ENCODE results near the gene CCDC148. TPM values are rescaled to one million over a fixed set of nuclear protein-coding genes. Genes with fewer than 3 reads are reported as not detected.

The CCDC148 gene
- total and polyA plus RNA-seq, 2 donors (not counting 1 experiment from before 2014, with no cell fraction given), result not detected

- intact Hi-C loops (cut with micrococcal nuclease), result no loop called here
- no peak overlapping the region for H3K4me3 Mint-ChIP-seq
- no peak overlapping the region for H3K4me2 ChIP-seq (replicated peaks; ENCODE audit: low read depth, low read length, poor library complexity, severe bottlenecking)
- H3K27me3 Mint-ChIP-seq, result no peaks in the 10 kb centered on the region
- H3K9me3 Mint-ChIP-seq (ENCODE audit: insufficient read depth), result no peaks in the 10 kb centered on the region
- no peaks in the 10 kb centered on the region for H3K4me1 ChIP-seq (ENCODE audit: control insufficient read depth in 2 of 2, insufficient read depth in 2 of 2, low read length in 2 of 2)
- peaks cover 0 to 4% (median 0%) of the 10 kb centered on the region in 3 donors for H3K9me3 ChIP-seq (ENCODE audit: control extremely low read depth in 1 of 3, control insufficient read depth in 2 of 3, insufficient read depth in 1 of 3, low read length in 2 of 3)
- ChIA-PET POLR2A (no interaction called here), CTCF (no interaction called here)
- H3K27ac ChIP-seq (ENCODE audit: low read length in 2 of 2), result no peak overlapping the region
- no peaks in the 10 kb centered on the region for H3K27me3 ChIP-seq (replicated peaks in 1 of 4; ENCODE audit: control extremely low read depth in 1 of 4, control insufficient read depth in 3 of 4, insufficient read depth in 4 of 4, low read length in 3 of 4)
- H4K20me1 ChIP-seq (ENCODE audit: control insufficient read depth, insufficient read depth, low read length, poor library complexity, severe bottlenecking), result no peaks in the 10 kb centered on the region
- no peaks in the 10 kb centered on the region for H3K4me1 Mint-ChIP-seq
- TF ChIP-seq CTCF (IDR thresholded peaks at IDR 0.05), result no peak
- no peak for TF ChIP-seq EZH2 (IDR thresholded peaks at IDR 0.05; ENCODE audit: borderline replicate concordance, insufficient read depth, low read depth, low read length, poor library complexity, severe bottlenecking)
- no peak for ATAC-seq (ENCODE audit: low read depth)
- no peak overlapping the region for H3K4me3 ChIP-seq (ENCODE audit: control extremely low read depth in 1 of 5, extremely low read depth in 1 of 5, insufficient read depth in 1 of 5, low read depth in 2 of 5, low read length in 4 of 5)
- 100% methylated on average over 1 of the region's 3 CpGs for WGBS (ENCODE audit: insufficient coverage)
- no peak overlapping the region for H3K27ac Mint-ChIP-seq
- no peak overlapping the region for H2AFZ ChIP-seq (ENCODE audit: insufficient read depth, low read depth, low read length, poor library complexity, severe bottlenecking)
- DNase-seq, result no peak
- H3K9ac ChIP-seq (ENCODE audit: low read length), result no peak overlapping the region
- H3K36me3 ChIP-seq (replicated peaks in 1 of 2; ENCODE audit: control extremely low read depth in 1 of 2, control insufficient read depth in 1 of 2, extremely low read depth in 1 of 2, insufficient read depth in 2 of 2, low read length in 1 of 2), result no peaks in the 10 kb centered on the region
- H3K79me2 ChIP-seq (ENCODE audit: control insufficient read depth, insufficient read depth, low read length), result no peaks in the 10 kb centered on the region
These were observed 182.8 kb downstream of the CCDC148 start for GRCh38 chr2:158273791-158274190.

GRCh38 chr2:158270536-158270935 is 186.0 kb downstream of the CCDC148 start:
- DNase-seq (no peak), ATAC-seq (ENCODE audit: low read depth) (no peak)
- Histone ChIP-seq H3K27me3 (replicated peaks in 1 of 4; ENCODE audit: control extremely low read depth in 1 of 4, control insufficient read depth in 3 of 4, insufficient read depth in 4 of 4, low read length in 3 of 4) (no peaks in the 10 kb centered on the region), H2AFZ (ENCODE audit: insufficient read depth, low read depth, low read length, poor library complexity, severe bottlenecking) (no peak overlapping the region), H3K4me2 (replicated peaks; ENCODE audit: low read depth, low read length, poor library complexity, severe bottlenecking) (no peak overlapping the region), H3K27ac (ENCODE audit: low read length in 2 of 2) (no peak overlapping the region), H3K9me3 (ENCODE audit: control extremely low read depth in 1 of 3, control insufficient read depth in 2 of 3, insufficient read depth in 1 of 3, low read length in 2 of 3) (no peaks in the 10 kb centered on the region), H3K4me3 (ENCODE audit: control extremely low read depth in 1 of 5, extremely low read depth in 1 of 5, insufficient read depth in 1 of 5, low read depth in 2 of 5, low read length in 4 of 5) (no peak overlapping the region), H4K20me1 (ENCODE audit: control insufficient read depth, insufficient read depth, low read length, poor library complexity, severe bottlenecking) (no peaks in the 10 kb centered on the region), H3K9ac (ENCODE audit: low read length) (no peak overlapping the region), H3K79me2 (ENCODE audit: control insufficient read depth, insufficient read depth, low read length) (no peaks in the 10 kb centered on the region), H3K4me1 (ENCODE audit: control insufficient read depth in 2 of 2, insufficient read depth in 2 of 2, low read length in 2 of 2) (no peaks in the 10 kb centered on the region), H3K36me3 (replicated peaks in 1 of 2; ENCODE audit: control extremely low read depth in 1 of 2, control insufficient read depth in 1 of 2, extremely low read depth in 1 of 2, insufficient read depth in 2 of 2, low read length in 1 of 2) (no peaks in the 10 kb centered on the region)
- ChIA-PET POLR2A (no interaction called here), CTCF (no interaction called here)
- Mint-ChIP-seq H3K27ac (no peak overlapping the region), H3K4me1 (no peaks in the 10 kb centered on the region), H3K27me3 (no peaks in the 10 kb centered on the region), H3K4me3 (no peak overlapping the region), H3K9me3 (ENCODE audit: insufficient read depth) (no peaks in the 10 kb centered on the region)
- no peak for TF ChIP-seq CTCF (IDR thresholded peaks at IDR 0.05)
- no peak for TF ChIP-seq EZH2 (IDR thresholded peaks at IDR 0.05; ENCODE audit: borderline replicate concordance, insufficient read depth, low read depth, low read length, poor library complexity, severe bottlenecking)
- WGBS (ENCODE audit: insufficient coverage), result no CpG with 5 or more reads among the region's 3 CpGs
- intact Hi-C loops (cut with micrococcal nuclease), result no loop called here
